NK-92 (cell line): ENCODE results near the gene FFAR1.
"Not testable (repeated sequence)": the region's sequence is repeated elsewhere in the genome, so short reads cannot be mapped to it uniquely, and the experiment has no call there.

Experiments used
- DNase-seq: peaks from one replicate; lab custom pipeline; 2025; ENCODE audit not compliant: unreplicated experiment; lab: John Stamatoyannopoulos, UW

The FFAR1 gene

GRCh38 chr19:35341006-35341405 lies 6.7 kb upstream of the FFAR1 start:
- DNase-seq = no peak

- DNase-seq = no peak
Observed at GRCh38 chr19:35341565-35342225, 6.0 kb upstream of the FFAR1 start.

- DNase-seq = no peak
Observed at GRCh38 chr19:35342430-35342829, 5.3 kb upstream of the FFAR1 start.

DNA sequence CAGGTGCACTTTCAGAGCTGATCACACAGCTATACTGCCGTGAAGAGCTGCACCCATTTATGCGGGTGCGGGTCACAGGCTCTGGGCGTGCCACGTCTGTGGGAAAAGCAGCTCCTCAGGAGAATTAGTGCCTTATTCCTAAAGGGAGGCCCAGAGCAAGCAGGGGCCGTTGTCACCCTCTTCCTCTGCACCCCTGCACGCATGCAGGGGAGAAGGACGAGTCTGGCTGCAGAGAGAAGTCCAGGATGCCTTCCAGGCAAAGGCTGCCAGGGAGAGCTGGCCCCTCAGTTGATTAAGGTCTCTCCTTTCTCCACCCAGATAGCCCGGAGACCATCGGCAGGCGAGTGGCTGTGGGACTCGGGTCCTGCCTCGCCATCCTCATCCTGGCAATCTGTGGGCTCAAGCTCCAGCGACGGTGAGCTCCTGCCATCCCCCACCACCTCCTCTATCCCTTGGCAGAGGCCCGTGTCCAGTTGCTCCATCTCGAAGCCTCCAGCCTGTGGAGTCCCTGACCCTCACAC lies 3.1 kb upstream of the FFAR1 start:
- no peak for DNase-seq

GRCh38 chr19:35345671-35346111 lies 2.0 kb upstream of the FFAR1 start:
- no peak for DNase-seq

- DNase-seq = no peak
Observed at GRCh38 chr19:35346193-35347052, 1.3 kb upstream of the FFAR1 start.

- no peak for DNase-seq
Observed at GRCh38 chr19:35347930-35348298, 212 bp downstream of the FFAR1 start.

DNA sequence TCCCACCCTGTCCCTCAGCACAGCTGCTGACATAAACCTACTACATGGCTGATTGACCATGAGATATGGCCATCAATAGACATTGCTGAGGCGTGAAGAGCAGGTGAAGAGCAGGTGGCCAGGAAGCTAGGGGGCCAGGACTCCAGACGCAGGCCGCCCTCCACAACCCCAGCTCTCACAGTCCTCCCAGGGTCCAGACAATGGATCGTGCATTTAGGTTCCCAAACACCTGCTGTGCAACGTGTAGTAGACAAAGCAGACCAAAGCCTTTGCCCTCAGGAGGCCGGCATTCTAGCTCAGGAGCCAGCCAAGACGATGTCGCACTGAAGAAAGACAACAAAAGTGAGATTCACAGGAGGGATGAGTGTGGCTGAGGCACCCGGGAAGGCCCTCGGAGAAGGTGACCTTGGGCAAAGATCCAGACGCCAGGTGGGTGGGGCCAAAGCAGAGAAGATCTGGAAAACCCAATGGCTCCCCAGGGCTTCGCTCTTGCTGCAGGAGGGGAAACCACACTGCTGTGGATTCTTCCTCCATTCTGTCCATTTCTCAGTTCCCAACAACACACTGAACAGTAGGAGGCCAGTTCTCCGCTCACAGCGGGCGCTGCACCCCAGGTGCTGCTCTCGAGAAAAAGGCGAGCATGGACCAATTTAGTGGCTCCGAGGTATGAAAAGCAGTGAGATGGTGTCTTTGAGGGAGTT lies 1.4 kb downstream of the FFAR1 start:
- no peak for DNase-seq

GRCh38 chr19:35349614-35350521 lies 2.2 kb downstream of the FFAR1 start:
- no peak for DNase-seq

DNA sequence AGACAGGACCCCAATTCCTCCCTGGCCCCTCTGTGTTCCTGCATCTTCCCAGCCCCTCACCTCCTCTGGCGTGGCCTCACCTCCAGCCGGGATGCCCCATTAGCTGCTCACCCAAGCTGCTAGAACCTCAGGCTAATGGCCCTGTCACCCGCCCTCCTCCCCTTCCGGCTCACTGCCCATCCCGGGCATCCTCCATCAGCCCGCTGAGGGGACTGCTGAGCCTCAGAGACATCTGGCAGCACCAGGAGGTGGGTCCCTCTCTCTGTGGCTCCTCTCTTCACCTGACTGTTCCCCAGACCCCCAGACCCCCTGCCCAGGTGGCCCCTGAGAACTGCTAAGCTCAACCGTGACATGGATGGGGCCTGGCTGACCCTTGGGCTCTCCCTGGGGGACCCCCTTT lies 2.9 kb downstream of the FFAR1 start:
- DNase-seq = no peak

GRCh38 chr19:35351411-35352176 lies 3.9 kb downstream of the FFAR1 start:
- no peak for DNase-seq

DNA sequence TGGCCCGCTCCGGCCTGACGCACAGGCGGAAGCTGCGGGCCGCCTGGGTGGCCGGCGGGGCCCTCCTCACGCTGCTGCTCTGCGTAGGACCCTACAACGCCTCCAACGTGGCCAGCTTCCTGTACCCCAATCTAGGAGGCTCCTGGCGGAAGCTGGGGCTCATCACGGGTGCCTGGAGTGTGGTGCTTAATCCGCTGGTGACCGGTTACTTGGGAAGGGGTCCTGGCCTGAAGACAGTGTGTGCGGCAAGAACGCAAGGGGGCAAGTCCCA lies 4.4 kb downstream of the FFAR1 start:
- no peak for DNase-seq

DNA sequence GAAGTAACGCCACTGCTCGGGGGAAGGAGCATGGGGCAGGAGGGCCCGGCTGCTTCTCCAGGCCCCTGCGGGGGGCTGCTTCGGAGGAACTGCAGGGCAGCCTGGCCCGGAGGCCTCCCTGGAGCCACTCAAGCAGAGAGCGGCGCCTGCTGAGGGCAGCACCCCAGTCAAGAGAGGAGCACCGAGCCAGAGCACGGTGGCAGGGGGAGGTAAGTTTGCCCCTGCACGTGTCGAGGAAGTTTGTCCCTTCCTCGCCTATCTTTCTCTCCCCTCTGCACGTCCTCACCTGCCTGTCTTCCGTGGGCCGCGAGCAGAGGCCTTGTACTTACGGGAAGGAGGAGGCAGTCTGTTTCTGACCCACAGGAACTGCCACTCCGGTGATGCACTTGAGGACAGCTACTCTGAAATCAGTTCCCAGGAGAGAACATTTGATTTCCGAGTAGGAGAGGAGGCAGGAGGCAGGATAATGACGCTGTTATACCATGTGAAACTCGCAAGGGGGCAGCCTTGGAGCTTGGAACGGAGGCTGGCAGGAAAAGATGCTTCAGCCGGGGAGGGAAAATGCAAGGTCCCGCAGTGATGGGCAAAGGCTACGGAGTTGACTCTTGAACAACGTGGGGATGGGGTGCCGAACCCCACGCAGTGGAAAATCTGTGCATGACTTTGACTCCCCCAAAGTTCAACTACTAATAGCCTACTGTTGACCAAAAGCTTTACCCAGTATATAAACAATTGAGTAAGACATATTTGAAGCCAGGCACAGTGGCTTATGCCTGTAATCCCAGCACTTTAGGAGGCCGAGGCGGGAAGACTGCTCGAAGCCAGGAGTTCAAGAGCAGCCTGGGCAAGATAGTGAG lies 5.0 kb downstream of the FFAR1 start:
- no peak for DNase-seq

DNA sequence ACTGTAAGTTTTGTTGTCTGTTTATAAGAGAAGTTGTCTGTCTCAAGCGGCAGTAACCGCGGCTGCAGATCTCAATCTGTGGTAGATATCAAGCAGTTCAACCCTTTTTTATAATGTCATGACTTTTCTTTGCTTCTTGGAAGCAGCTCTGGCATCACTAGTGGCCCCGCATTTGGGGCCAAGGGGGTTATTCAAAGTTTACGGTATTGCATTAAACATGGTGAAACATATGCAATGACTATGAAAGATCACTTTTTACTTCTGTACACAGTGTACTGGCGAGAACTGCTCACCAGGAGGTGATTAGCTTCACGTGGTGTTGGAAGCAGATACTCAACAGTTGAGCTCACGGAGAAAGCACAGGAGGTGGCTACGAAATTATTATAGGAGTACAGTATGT lies 5.9 kb downstream of the FFAR1 start:
- DNase-seq = no peak

DNA sequence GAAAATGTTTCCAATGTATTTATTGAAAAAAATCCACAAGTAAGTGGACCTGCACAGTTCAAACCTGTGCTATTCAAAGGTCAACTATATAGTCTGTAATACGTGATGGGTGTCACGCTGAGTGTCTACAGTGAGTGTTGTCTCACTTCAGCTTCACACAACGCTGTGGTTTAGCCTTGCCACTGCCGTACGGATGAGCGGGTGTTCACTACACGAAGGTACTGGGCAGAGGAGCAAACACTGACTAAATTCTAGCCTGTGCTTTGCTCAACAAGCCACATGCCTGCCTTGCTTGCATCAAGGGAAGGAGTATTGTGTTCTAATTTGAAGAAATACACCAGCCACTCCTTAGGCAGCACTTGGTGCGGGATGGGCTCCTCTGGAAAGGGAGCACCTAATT lies 7.2 kb downstream of the FFAR1 start:
- no peak for DNase-seq

DNA sequence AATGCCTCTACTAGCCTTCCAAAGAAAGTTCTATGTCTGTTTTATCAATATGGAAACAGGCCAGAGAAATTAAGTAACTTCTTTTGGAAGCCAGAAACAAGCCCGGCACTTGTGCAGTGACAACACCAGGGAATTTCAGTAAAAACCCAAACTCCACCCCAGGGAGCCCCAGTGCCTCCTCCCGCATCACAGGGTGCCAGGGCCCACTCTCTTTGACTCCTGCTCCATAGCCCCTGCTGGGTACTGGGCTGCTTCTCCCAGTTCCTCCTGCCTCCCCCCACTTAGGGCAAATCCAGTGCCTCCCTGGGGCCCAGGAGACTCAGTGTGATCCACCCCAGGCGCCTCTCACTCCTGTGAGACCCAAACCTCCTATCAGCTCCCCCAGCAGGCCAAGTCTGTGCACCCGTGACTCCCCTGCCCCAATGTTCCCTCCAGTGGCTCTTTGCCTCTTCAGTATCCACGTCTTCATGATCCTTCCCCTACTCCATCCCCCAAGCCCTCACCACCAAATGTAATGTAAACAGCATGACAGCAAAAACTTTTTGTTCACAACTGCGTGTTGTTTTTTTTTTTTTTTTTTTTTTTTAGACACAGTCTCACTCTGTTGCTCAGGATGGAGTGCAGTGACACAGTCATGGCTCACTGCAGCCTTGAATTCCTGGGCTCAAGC lies 8.2 kb downstream of the FFAR1 start:
- DNase-seq = no peak

- DNase-seq = no peak
Observed at GRCh38 chr19:35357867-35358573, 10.3 kb downstream of the FFAR1 start, which contains the start of gene FFAR3. FFAR3 (plus strand) TSS chr19:35358460; CDS start chr19:35358891, 431 bp downstream.

- not testable (repeated sequence) for DNase-seq
Observed at GRCh38 chr19:35358834-35359233, 11.1 kb downstream of the FFAR1 start.
